Measurements from ENCODE around the gene AP5S1. TPM values are rescaled to one million over a fixed set of nuclear protein-coding genes. Genes with fewer than 3 reads are reported as not detected.

The AP5S1 gene
- total and polyA plus RNA-seq, 9 of the 15 experiments (the other 6 are each of a cell fraction or from before 2014, with no cell fraction given) = 2.6 to 8.8 (median 4.4) TPM

DNA sequence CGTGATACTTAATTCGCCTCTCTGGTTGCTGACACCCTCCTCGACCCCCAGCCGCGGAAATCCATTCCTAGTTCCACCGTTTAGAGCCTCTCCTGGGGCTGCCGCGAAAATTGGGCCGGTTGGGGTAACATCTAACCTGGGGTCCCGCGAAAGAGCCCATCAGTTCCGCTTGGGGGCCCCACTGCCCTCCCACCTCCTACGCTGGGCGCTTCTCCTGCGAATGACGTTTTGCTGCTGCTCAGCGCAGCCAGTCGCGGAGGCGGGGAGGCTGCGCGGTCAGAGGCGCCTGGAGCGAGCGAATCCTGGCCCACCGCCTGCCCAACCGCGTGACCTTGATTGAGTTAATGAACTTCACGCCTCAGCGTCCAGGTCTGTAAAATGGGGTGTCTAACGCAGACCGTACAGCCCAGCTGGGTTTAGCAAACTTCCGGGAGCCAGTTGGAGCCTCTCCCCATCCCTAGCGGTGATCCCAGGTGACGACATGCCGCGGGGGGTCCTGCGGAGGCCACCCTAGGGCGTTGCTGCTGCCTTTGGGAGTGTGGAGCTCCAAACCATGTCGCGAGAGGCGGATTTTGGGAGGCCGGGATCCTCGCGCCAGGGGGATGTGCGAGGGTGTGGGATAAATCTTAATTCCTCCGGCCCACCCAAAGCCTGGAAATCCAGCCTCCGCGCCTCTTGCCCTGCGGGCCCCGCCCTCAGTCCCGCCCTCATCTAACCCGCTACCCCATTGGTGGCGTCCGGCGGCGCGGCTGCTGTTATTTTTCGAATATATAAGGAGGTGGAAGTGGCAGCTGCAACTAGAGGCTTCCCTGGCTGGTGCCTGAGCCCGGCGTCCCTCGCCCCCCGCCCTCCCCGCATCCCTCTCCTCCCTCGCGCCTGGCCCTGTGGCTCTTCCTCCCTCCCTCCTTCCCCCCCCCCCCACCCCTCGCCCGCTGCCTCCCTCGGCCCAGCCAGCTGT is 24.6 kb upstream of the AP5S1 start, which contains the start of gene CDC25B (continued):
- TF ChIP-seq ZNF146 (CRISPR knock-in tag; IDR thresholded peaks at IDR 0.05; ENCODE audit: unreplicated experiment) (peak; percentile 62), ZFX (CRISPR knock-in tag; IDR thresholded peaks at IDR 0.05) (peak; percentile 78), CC2D1A (IDR thresholded peaks at IDR 0.05) (0 out of 2 replicates have a peak, but pooled peaks have one; percentile 30), ZNF609 (CRISPR knock-in tag; IDR thresholded peaks at IDR 0.05; ENCODE audit: borderline replicate concordance) (0 out of 2 replicates have a peak, but pooled peaks have one; percentile 41), SREBF2 (CRISPR knock-in tag; IDR thresholded peaks at IDR 0.05) (no peak), POLR2B (IDR thresholded peaks at IDR 0.05; ENCODE audit: low read depth, partially characterized antibody) (peak; percentile 39), RAD21 (CRISPR knock-in tag; conservative IDR thresholded peaks at IDR 0.05 in 1 of 2, IDR thresholded peaks at IDR 0.05 in 1 of 2) (no peak), MAFF (IDR thresholded peaks at IDR 0.05; ENCODE audit: low read length) (no peak), ZBTB7A (IDR thresholded peaks at IDR 0.05; ENCODE audit: borderline replicate concordance, control insufficient read depth, low read depth, low read length) (peak; percentile 72; the same call in 1 of the 2 replicates), MAFG (tag; conservative IDR thresholded peaks at IDR 0.05) (no peak), CSDE1 (IDR thresholded peaks at IDR 0.05) (no peak), MAZ (CRISPR knock-in tag; conservative IDR thresholded peaks at IDR 0.05 in 1 of 2, IDR thresholded peaks at IDR 0.05 in 1 of 2) (peak; percentile 36 to 49; a peak in 3 of 4 replicates), RBFOX2 (IDR thresholded peaks at IDR 0.05; ENCODE audit: low read depth, low read length) (peak; percentile 72), EP400 (IDR thresholded peaks at IDR 0.05) (peak; percentile 85), ID3 (CRISPR knock-in tag; IDR thresholded peaks at IDR 0.05) (no peak), ID3 (tag; IDR thresholded peaks at IDR 0.05) (peak; percentile 84), ESRRA (IDR thresholded peaks at IDR 0.05; ENCODE audit: borderline replicate concordance, low read depth) (peak; percentile 99)
- TF ChIP-seq, protein P1, sequence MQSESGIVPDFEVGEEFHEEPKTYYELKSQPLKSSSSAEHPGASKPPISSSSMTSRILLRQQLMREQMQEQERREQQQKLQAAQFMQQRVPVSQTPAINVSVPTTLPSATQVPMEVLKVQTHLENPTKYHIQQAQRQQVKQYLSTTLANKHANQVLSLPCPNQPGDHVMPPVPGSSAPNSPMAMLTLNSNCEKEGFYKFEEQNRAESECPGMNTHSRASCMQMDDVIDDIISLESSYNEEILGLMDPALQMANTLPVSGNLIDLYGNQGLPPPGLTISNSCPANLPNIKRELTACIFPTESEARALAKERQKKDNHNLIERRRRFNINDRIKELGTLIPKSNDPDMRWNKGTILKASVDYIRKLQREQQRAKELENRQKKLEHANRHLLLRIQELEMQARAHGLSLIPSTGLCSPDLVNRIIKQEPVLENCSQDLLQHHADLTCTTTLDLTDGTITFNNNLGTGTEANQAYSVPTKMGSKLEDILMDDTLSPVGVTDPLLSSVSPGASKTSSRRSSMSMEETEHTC (IDR thresholded peaks at IDR 0.05) = peak; percentile 57; the same call in 1 of the 2 replicates
- TF ChIP-seq, protein P2, sequence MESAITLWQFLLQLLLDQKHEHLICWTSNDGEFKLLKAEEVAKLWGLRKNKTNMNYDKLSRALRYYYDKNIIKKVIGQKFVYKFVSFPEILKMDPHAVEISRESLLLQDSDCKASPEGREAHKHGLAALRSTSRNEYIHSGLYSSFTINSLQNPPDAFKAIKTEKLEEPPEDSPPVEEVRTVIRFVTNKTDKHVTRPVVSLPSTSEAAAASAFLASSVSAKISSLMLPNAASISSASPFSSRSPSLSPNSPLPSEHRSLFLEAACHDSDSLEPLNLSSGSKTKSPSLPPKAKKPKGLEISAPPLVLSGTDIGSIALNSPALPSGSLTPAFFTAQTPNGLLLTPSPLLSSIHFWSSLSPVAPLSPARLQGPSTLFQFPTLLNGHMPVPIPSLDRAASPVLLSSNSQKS (CRISPR knock-in tag; IDR thresholded peaks at IDR 0.05) = no peak

All from K562 (cell line).